RWPE1 (cell line): Measurements from ENCODE around the gene DEGS2.

ENCODE experiments used
- CTCF ChIA-PET: fragments of 350-600 bp; sonication (Branson Sonifier 250); formaldehyde crosslinking; extraction: SDS; loops from one replicate; lab custom pipeline; 2021; lab: Yijun Ruan, JAX
- POLR2A ChIA-PET: fragments of 400-600 bp; formaldehyde crosslinking; extraction: SDS; loops from one replicate; lab custom pipeline; 2020; ENCODE audit warnings: antibody characterized with exemption; ENCODE audit not compliant: low non-redundant PET; lab: Yijun Ruan, JAX
- DNase-seq: peaks from one replicate; pipeline ENCODE4 v3.0.0; 2012; ENCODE audit warnings: low spot score
- H3K27ac ChIP-seq: fragments of 450-650 bp; 2 replicates; pipeline ENCODE4 v1.5.1; 2017
- CTCF ChIP-seq: fragments of 450-650 bp; conservative IDR thresholded peaks from 2 replicates; pipeline ENCODE4 v1.5.1; 2017; ENCODE audit warnings: low read depth, mild to moderate bottlenecking

DEGS2 gene

GRCh38 chr14:100123618-100124017, 35.8 kb downstream of the DEGS2 start:
- DNase-seq: no peak
- TF ChIP-seq CTCF: no peak
- CTCF ChIA-PET: interaction anchor here (0.5 kb wide), 1 partner anchor 69 kb away, joined by 3 read pairs; no protein-coding TSS in a partner anchor
- no peak overlapping the region for H3K27ac ChIP-seq
- POLR2A ChIA-PET: no interaction called here

GRCh38 chr14:100122481-100123223, 36.8 kb downstream of the DEGS2 start:
- no peak for DNase-seq
- ChIA-PET CTCF (interaction anchor here (0.8 kb wide), 1 partner anchor 89 kb away, joined by 3 read pairs; no protein-coding TSS in a partner anchor), POLR2A (no interaction called here)
- no peak for TF ChIP-seq CTCF
- no peak overlapping the region for H3K27ac ChIP-seq

- no peak for DNase-seq
- H3K27ac ChIP-seq: no peak overlapping the region
- CTCF ChIA-PET: interaction anchor here (0.8 kb wide), 1 partner anchor 49 kb away, joined by 3 read pairs; no protein-coding TSS in a partner anchor
- POLR2A ChIA-PET: no interaction called here
- no peak for TF ChIP-seq CTCF
Observed at GRCh38 chr14:100121643-100122480, 37.6 kb downstream of the DEGS2 start.

- TF ChIP-seq CTCF: no peak
- no peak for DNase-seq
- ChIA-PET POLR2A (no interaction called here), CTCF (interaction anchor here (0.5 to 0.8 kb wide), 3 partner anchors 48 to 438 kb away, joined by 3 to 4 read pairs (median 3); no protein-coding TSS in a partner anchor)
- H3K27ac ChIP-seq: no peak overlapping the region
Observed at GRCh38 chr14:100120522-100121269, 38.7 kb downstream of the DEGS2 start.

GRCh38 chr14:100119251-100119650, 40.2 kb downstream of the DEGS2 start:
- no peak for DNase-seq
- CTCF ChIA-PET: no interaction called here
- H3K27ac ChIP-seq: no peak overlapping the region
- POLR2A ChIA-PET: no interaction called here
- TF ChIP-seq CTCF: no peak
